WI38 (cell line): ENCODE data around the gene GPRC5D.
A peak's percentile ranks its signal among the peaks of the same experiment; 100 is the strongest.

ENCODE experiments used
- H3K4me3 ChIP-seq: 2 replicates; pipeline ENCODE4 v1.5.1; 2011; ENCODE audit warnings: low read depth, mild to moderate bottlenecking, control low read depth, low read length
- CTCF ChIP-seq: IDR thresholded peaks from 2 replicates; pipeline ENCODE4 v1.5.1; 2012; ENCODE audit warnings: low read depth, mild to moderate bottlenecking, control low read depth, low read length

GPRC5D gene

GRCh38 chr12:12987421-12987820 lies 35.5 kb upstream of the GPRC5D start:
- no peak for TF ChIP-seq CTCF

GRCh38 chr12:12986775-12987331 lies 34.9 kb upstream of the GPRC5D start:
- TF ChIP-seq CTCF, result no peak
- H3K4me3 ChIP-seq, result no peak overlapping the region

More at GRCh38 chr12:12987421-12987820, 35.5 kb upstream of the GPRC5D start:
- no peak overlapping the region for H3K4me3 ChIP-seq

- TF ChIP-seq CTCF, result peak; percentile 59
- H3K4me3 ChIP-seq, result no peak overlapping the region
Measured at GRCh38 chr12:12985817-12986408, 33.9 kb upstream of the GPRC5D start.

- no peak for TF ChIP-seq CTCF
- H3K4me3 ChIP-seq, result no peak overlapping the region
Measured at GRCh38 chr12:12984149-12984548, 32.2 kb upstream of the GPRC5D start.

GRCh38 chr12:12983420-12984035 lies 31.6 kb upstream of the GPRC5D start:
- H3K4me3 ChIP-seq, result no peak overlapping the region
- TF ChIP-seq CTCF, result peak; percentile 52

- H3K4me3 ChIP-seq, result no peak overlapping the region
- TF ChIP-seq CTCF, result no peak
Measured at GRCh38 chr12:12982331-12982730, 30.4 kb upstream of the GPRC5D start.

GRCh38 chr12:12979731-12980259 lies 27.8 kb upstream of the GPRC5D start:
- no peak for TF ChIP-seq CTCF
- H3K4me3 ChIP-seq, result peak overlapping the region; percentile 21; the same call in 1 of the 2 replicates
